Measurements from ENCODE around the gene ERN1. TPM values are rescaled to one million over a fixed set of nuclear protein-coding genes. Genes with fewer than 3 reads are reported as not detected.
"Not testable (repeated sequence)": the region's sequence is repeated elsewhere in the genome, so short reads cannot be mapped to it uniquely, and the experiment has no call there.

The ERN1 gene
- 2.5 TPM for polyA plus RNA-seq (2013, experiment 1 of 2; ENCODE audit: insufficient read length)
- polyA plus RNA-seq (2013, experiment 2 of 2; ENCODE audit: insufficient read length): 3.2 TPM

DNA sequence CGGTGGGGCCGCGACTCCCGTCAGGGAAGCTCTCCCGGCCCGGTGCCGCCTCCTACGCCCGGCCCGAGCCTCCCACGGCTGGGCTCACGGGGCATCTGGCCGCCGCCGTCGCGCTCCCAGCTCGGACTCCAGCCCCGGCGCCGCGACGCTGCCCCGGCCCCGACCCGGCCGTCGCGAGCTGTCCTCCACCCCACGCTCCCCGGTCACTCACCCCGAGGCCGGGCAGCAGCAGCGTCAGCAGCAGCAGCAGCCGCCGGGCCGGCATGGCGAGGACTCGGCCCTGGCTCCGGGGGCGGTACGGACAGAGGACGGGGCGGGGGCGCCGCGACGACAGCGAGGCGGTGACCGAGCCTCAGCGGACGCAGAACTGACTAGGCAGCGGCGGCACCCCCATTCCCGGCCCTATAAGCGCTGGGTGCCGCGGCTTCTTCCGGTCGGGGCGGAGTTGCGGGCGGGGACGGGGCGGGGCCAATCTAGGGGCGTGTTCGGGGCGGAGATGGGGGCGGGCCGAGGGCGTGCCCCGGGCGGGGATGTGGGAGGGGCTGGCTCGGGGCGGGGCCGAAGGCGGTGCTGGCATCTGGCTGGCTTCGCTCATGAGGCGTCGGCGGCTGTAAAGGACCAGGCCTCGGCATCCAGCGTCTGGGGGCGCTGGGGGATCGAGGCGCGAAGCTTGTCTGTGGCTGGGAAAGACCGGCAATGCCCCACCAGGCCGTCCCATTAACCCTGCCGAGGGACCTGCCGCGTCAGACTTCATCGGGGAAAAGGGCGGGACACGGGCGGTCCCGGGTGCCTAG, at the start of gene ERN1:
Gene ERN1, minus strand, starts transcription at position 380 of the 794 bp plus-strand sequence. Its CDS starts 115 bp downstream, at position 265.
- peak; percentile 93 for DNase-seq

DNA sequence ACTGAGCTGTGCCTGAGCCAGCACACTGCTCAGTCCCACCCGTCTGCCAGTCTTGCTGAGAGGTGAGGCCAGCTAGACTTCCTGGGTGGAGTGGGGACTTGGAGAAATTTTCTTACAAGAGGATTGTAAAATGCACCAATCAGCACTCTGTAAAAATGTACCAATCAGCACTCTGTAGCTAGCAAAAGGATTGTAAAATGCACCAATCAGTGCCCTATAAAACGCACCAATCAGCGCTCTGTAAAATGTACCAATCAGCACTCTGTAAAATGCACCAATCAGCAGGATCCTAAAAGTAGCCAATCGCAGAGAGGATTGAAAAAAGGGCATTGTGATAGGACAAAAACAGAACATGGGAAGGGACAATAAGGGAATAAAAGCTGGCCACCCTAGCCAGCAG, 49.1 kb upstream of the ERN1 start:
- DNase-seq: not testable (repeated sequence)

DNA sequence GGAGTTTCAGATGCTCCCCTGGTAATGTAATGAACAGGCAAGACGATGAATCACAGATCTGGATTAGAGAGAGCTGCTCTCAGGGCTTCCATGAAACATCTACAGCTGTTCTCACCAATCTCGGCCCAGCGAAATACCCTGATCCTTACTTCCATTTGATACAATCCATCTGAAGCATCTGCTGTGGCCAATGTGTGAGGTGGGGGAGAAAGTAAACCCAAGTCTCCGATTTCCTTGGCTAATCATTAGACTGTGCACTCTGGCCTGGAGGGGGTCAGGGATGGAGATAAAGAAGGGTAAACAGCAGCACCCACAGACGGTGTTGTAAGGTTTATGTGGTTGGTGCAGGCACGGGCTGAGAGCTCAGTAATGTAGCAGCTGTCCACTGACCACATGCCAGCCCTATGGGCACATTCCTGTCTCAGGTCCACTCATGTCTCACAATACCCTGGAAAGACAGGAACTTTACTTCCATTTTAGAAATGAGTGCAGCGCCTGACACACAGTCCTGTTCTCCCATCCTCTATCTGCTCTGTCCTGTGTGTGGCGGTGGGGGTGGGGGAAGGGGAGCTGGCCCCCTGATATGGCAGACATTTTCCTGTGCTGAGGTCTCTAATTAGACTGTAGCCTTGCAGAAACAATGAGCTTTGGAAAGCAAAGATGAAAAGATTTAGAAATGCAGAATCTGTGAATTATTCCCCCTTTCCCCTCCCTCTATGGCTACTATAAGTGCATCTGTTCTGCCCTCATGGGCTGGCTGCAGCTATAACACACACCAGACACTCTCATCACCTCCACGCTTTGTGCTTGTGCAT, 48.3 kb upstream of the ERN1 start:
- DNase-seq: no peak

DNA sequence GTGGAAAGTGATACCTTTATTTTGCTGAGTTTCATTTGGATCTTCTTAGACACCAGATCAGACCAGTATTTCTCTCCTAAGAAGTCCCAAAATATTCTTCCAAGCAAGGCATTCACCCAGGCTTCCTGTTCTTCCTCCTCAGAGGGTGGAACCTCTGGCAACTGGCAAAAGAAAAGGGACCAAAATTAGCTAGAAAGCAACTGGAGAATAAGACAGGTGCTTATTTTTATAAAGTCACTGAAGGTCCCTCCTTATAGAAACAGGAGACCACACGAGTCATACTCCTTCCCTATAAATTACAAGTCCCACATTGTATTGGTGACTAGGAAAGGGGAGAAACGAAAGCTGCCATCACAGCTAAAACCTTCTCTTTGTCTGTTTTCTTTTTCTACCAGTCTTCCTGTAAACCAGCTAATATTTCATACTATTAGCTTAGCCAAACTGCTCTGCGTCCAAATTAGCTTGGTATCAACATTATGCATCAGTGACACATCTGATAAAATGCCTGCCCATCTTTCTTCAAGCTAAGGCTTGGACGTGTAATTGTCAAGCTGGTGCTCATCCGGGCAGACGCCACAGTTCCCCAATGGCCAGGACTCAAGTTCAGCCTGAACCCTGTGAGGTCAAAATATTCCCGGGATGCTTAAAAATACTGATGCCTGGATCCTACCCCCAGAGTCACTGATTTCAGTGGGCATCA, 47.5 kb upstream of the ERN1 start:
- DNase-seq: no peak

DNA sequence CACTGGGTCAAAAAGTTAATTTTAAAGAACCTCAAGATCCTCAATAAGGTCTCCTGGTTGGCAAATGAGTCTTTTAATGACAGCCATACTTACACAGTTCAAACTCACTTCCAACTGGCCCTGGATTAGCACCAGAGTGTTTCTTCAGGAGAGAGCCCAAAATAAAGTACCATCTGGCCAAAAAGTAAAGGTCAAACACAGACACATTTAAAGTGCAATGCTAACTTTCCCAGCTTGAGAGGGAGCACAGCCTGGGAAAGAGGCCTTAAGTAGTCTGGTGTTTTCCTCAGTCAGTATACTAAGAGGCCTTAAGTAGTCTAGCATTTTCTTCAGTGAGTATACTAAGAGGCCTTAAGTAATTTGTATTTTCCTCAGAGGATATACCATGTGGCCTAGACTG, 46.6 kb upstream of the ERN1 start:
- DNase-seq: no peak

DNA sequence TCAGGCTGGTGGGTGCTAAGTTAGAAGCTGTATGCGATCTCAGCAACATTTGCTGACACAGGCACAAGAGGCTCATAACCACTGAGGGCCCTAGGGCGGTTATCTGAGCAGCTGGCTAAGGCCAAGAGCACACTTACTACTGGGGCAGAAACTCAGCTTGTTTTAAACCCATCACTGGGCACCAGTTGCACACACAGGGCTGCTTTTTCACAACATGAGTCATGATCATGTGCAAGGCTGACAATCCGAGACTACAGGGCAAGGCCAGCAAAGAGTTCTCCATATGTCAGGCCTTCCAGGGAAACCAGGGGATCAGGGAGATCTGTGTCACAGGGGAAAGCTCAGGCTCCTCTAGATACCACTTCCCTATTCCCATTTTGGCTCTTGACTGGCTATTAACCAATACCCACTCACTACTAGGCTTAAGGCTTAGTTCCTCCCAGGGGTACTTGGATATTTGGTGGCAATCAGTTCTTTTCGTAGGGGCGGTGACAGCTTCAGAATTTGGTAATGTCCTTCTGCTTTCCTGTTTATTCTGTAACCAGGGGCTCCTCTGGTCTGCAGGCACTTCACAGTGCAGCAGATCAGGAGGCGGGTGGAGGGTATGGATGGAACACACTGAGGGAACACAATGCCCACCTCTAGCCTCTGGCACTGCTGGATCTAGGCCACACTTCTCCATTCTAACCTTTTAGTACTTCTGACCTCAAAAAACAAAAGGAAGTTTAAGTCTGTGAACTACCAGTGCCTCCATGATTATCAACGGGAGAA, 44.9 kb upstream of the ERN1 start:
- no peak for DNase-seq

DNA sequence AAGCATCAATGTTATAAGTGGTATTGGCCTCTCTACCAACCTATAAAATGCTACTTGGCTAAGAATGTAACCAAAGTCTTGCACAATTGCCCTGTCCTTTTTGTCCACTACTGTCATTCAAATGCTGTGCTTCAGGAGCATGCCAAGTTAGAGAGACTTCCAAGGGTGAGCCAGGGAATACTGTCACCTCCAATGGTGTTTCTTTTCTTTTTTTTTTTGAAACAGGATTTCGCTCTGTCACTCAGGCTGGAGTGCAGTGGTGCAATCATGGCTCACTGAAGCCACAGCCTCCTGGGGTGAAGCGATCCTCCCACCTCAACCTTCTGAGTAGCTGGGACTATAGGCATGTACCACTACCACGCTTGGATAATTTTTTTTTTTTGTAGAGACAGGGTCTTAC, 43.7 kb upstream of the ERN1 start:
- no peak for DNase-seq

DNA sequence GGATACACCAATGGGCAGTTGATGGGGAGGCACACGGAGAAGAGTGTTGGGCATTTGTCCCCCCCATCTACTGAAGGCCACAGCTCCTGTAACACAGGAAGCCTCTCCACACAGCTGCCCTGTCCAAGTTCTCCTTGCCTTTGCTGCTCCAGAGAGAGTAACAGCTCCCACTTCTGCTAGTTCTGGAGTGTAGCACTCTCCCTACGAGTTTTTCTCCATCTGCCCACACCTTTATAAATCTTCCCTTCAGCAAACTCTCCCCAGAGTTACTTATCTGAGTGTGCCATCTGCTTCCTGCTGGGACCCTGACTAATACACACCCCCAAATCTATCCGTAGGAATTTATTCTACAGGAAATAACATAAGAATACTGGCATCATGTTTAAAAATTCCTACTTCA, 42.6 kb upstream of the ERN1 start:
- DNase-seq: no peak

DNA sequence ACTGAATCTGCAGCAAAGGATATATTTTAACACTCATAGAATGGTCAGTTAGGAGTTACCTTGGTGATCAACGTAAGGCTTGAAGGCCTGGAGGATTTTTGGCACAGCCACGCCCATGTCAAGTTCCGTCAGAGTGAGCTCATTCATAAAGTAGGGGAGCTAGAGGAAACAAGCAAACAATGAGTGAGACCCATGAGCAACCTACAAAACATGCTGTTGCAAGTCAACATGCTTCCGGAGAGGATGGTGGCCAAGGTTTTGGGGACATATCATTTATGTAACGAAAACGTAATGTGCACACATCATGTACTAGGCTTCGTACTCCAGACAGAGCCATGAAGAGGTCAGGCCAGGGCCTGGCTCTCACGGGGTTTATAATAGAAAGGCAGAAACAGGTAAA, 41.1 kb upstream of the ERN1 start:
- DNase-seq: no peak

DNA sequence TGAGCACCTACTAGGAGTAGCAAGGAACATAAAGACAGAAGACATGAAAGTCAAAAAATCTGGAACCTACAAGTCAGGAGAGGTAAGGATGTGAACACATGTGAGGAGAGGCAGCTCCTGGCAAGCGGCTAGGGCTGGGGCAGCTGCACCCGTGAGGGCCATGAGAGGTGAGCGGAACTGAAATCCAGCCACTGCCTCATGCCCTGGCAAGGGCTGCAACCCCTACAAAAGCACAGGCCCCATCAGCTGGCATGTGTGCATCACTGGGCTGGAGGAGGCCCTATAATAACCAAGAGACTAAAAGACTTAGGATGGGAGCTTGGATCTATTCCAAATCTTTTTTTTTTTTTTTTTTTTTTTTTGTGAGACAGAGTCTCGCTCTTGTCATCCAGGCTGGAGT, 40.3 kb upstream of the ERN1 start:
- no peak for DNase-seq

DNA sequence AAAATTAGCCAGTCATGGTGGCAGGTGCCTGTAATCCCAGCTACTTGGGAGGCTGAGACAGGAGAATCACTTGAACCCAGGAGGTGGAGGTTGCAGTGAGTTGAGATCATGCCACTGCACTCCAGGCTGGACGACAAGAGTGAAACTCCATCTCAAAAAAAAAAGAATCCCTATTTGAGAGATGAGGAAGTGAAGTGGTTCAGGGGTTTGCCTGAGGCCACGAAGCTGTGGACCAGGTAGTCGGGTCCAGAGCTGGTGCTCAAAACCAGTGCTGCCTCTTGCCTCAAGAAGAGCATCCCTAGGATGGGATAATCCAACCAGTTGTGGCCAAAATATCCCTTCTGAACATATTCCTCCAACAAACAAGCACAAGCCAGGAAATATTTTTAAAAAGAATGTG, 37.7 kb upstream of the ERN1 start:
- DNase-seq: not testable (repeated sequence)

DNA sequence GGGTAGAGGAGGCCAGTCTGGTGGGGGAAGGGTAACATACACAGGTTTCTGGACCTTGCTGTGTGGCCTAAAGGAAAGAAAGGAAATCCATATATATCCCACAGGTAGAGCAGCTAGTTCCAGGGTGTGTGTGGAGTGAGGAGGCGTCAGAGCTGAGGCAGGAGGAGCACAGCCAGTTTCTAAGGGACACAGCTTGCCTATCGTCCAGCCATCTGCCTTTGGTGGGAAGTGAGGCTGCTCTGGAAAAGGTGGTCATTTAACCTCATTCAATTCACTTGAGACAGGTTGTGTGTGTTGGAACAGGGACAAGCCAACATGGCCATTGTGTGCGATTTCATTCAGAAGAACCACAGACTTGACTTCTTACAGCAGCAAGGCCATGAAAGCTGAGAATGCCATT, 36.9 kb upstream of the ERN1 start:
- no peak for DNase-seq

DNA sequence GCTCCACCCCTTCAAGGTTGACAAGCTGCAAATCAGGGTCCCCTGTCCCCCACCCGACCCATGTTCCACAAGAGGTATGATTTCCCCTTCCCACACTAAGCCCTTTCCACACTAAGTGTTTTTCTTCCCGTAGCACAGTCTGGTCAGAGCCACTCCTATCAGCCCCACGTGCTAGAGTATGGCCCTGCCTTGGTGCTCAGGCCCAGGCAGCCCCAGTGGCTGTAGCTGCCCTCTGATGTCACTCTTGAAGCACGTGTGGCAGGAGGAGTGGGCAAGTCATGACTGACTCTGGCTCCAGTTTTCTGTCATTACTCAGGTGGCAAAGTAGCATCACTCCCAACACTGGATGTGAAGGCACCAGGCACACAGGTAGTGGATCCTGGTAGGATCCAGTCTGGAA, 35.4 kb upstream of the ERN1 start:
- DNase-seq: no peak

DNA sequence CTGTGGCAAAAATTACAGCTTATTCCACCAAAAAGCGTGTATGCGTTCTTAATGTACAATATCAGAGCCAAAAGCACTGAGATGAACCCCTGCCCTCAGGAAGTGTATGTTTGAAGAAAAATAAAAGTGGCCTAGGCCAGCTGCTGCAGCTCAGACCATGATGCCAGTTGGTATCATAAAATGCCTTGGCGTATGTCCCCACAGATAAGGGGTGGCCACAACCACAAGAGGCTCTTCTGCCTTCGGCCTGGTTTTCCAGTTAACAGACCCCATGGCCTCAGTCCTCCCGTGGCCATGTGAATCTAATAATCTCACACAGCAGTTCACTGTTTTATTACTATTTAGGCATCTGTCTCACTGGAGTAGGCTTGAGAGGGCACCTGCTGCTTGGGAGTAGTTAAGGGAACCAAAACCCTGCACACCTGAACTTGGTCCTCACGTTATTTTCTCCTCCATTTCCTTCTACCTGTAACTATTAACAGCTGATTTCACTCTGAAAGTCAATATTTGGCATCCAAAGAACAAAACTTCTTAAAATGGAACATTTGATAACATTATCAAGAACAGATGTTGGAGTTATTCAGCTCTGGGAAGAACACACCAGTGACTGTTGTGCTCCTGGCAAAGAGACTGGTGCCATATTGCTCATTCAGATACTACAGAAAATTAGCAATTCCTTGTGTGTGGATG, 34.8 kb upstream of the ERN1 start:
- DNase-seq: no peak

DNA sequence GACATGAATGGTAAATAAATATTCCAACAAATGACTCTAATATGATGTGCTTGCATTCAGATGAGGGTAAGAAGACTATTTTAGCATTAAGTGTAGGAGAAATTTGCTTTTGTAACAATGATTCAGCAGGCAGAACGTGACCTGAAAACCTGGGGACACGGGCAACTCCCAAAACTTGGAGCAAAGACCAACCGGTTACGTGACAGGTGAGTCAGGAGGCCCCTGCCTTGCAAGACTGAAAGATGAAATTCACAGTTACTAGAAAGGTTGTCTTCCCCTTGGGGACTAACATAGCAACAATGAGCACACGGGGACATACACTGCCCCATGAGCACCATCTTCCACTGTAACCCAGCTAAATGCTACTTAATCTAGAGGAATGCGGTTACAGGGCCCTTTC, 33.5 kb upstream of the ERN1 start:
- no peak for DNase-seq

DNA sequence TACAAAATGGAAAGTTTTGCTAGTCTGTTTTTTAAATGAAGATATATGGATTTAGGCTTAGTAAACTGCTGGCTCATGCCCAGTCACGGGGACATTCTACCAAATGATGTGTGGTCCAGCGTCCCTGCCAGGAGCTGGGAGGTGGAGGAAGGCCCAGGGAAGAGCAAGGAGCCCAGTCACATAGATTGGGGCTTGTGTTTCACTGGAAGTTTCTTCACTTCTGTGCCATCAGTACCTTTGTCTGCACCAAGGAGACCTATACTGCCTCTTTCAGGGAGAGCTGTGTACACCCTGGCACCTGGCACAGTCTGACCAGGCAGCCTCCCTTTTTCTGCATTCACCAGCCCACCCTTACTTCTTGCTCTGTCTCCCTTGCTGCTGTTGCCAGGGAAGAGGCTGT, 32.6 kb upstream of the ERN1 start:
- DNase-seq: no peak

DNA sequence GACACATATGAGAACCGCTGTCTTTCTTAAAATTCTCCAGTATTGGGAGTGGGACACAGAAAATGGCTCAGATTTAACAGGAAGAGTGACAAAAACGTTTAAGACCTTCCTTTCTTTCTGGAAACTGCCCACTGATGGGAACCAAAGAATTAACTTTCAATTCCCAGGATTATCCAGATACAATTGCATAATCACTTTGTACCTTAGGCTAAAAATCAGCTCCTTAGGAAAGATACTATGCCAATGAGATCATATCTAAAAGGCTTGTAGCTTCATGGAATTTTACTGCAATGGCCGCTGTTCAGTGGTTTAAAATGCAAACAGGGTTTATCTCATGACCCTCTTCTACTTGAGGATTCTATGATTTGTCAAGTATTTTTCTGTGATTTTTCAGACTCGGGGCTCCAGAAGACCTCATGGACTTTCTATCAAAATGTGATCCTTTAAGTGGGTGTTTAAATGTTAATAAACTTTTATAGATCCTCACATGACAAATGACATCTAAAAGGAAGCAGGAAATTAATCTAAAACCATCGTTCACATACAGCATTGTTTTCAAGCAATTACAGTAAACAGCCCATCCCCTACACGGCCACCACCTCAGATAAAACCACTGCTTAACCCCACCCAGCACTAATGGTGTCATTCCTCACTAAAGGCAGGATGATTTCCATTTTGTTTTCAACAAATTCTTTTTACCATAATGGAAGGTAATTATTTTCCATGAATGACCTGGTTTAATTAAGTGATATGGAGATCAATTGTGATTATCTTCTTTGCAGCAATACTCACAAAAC, 31.6 kb upstream of the ERN1 start:
- DNase-seq: no peak

DNA sequence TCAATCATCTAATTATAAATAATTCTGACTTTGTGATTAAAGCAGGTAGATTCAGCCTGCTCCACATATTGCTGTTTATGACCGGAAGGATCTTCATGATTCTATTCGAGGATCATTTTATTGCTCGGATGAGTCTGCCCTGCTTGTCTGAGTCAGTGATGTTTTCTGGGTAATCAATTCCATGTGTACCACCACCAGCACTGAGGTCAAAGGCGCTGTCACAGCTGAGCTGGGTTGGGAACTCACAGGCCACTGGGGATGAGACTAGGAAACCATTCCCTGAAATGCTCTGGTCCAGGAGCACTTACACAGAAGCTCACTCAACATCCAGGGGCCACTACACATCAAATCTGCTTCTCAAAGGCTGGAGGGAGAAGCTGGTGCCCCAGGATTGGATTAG, 30.4 kb upstream of the ERN1 start:
- DNase-seq: no peak

DNA sequence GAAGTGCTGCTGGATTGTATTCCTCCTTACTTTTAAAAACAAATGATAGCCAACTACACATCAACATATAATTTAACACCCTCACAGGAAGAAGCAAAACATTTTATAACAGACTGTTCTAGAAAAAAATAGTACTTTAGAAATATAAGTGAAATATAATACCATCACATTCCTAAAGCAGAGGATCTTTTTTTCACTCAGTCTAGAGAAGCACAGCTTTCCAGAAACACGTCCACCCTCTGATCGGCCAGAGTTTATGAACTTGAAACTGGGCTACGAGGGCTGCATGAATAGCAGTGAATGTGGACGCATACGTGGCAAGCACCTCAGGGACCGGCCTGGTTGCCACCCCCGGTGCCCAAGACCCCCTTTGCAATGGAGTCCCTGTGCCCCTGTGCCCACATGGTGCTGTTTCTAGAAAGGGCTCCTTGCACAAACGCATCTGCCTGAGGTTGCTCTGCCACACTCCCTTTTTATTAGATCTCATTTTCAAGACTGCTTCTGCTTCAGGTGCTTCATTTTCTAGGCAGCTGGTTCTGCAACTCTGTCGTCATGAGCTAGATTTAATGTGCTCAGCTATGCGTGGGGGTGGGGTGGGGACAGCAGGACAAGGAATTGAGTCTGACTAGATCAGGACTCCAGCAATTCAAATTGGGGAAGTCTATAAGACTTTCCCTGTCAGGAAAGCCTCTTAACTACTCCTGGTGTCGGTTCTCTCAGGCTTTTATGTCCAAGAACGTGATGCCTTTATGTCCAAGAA, 29.1 kb upstream of the ERN1 start:
- no peak for DNase-seq

DNA sequence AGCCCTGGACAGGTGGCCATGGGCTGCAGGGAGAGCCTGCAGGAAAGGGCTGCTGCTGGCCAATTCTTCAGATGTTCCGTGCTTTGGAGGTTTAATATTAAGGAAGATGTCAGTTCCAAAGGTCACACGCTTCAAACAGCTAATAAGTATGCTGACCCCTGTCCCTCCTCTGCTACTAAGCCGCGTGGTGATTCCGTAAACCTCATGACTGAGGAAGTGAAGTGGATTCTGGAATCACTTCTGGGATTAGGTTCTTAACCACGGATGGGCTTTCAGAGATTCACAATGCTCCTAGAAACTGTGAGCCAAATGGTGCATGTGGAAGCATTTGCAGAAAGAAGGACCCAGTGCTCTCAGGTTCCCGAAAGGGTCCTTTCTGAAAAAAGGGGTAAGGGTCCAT, 28.5 kb upstream of the ERN1 start:
- no peak for DNase-seq

Data from fibroblast of skin of back (primary cell).